HG03442 (cell line): ENCODE measurements around the gene MAGT1.
"Not testable (repeated sequence)": the region's sequence is repeated elsewhere in the genome, so short reads cannot be mapped to it uniquely, and the experiment has no call there.

Source experiments
- ATAC-seq: cut with Tn5 transposase; IDR thresholded peaks from one replicate; pipeline ENCODE4 v1.9.1; 2021; ENCODE audit warnings: mild to moderate bottlenecking, moderate library complexity; ENCODE audit not compliant: unreplicated experiment

The MAGT1 gene

DNA sequence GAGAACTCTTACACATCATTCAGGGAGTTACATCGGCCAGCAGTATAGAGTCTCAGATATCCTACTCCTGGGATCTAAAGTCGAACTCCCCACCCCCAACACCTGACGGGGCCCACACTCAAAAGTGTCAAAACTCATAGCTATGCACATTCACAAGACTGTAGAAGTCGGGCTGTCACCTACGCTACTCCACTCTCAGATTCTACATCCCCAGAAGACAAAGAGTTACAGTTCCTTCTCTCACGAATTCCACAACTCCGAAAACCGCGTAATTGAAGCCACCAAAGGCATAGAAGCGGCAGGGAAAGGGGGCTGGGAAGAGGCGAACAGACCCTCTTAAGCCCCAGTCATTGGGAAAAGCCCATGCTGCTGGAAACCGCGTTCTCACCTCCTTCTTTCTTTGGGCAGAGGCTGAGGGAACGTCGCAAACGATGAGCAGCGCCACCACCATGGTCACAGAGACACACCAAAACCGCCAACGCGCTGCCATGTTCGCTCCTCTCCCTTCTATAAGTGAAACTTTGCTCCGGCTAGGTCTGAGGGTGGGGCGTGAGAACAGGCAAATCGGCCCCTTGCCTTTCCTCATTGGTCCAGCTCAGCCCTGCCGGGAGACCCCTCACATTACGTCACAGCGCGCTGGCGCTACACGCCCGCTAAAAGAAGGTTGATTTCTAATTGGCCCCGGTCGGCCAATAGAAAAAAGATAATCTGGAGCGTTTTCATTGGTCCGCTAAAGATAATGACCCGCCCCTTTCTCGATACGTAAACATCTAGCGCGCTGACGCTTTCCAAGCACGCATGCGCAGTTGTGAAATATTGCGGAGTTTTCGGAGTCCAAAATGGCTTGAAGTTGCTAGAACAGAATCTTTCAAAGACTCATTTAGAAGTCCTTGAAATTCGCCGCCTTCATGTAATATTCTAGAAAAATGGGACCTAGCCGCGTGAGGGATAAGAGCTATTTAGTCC is at the start of gene MAGT1:
MAGT1 (minus strand) TSS at position 515 of the 966 bp plus-strand sequence; CDS start at position 490, 25 bp downstream.
- ATAC-seq = peak; percentile 93

DNA sequence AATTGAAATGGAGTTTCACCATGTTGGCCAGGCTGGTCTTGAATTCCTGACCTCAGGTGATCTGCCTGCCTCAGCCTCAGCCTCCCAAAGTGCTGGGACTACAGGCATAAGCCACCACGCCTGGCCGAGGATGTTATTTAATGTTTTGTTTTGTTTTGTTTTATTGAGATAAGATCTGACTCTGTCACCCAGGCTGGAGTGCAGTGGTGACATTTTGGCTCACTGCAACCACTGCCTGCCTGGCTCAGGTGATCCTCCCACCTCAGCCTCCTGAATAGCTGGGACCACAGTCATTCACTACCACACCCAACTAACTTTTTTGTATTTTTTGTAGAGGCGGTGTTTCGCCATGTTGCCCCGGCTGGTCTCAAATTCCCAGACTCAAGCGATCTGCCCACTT is 49.8 kb upstream of the MAGT1 start:
- ATAC-seq = not testable (repeated sequence)

DNA sequence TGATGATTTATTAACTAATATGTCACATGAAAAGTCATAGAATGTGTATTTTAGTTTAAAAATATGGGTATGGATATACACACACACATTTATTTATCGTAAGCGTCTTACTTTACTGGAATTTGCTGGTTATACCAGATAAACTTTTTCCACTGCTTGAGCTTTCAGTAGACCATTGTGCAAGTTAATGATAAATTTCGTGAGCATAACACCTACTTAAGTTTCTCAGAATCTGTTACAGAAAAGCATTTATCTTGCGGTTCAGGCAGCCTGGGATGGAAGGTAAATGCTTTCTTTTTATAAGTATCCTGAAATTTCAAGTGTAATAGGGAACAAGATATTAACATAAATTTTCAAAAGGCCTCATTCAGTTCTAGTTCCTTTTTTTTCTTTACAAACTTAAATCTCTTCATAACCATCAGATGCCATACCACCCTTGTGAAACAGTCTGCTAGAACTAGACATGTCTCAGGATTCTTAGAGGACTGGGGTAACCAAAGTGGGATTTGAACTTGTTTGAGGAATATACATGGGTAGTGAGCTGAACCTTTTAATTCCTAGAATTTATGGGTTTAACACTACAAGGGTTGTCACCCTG is 42.9 kb upstream of the MAGT1 start:
- ATAC-seq = no peak

GRCh38 chrX:77937291-77937690 is 42.1 kb upstream of the MAGT1 start:
- ATAC-seq = no peak

GRCh38 chrX:77936299-77936698 is 41.1 kb upstream of the MAGT1 start:
- no peak for ATAC-seq

GRCh38 chrX:77935886-77936285 is 40.7 kb upstream of the MAGT1 start:
- ATAC-seq = no peak

GRCh38 chrX:77930581-77930980 is 35.3 kb upstream of the MAGT1 start:
- ATAC-seq = no peak

DNA sequence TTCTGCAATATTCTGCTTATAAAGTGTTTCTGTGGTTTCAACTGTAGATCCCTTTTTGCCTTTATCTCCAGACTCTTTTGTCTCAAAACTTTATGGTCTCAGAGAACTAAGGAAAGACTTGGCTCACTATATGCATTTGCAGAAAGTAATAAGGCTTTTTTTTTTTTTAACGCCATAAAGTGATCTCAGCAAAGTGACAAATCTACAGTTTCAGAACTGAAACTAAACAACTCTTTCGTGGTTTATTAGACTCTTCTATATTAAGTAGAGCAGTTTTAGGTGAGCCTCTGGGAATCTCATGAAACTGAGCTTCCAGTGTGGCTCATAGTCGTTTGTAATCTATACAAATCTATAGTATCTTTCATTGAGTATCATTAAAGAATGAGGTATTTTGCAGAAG is 30.5 kb upstream of the MAGT1 start:
- ATAC-seq = no peak

GRCh38 chrX:77924320-77924859 is 29.2 kb upstream of the MAGT1 start:
- ATAC-seq = no peak

GRCh38 chrX:77922787-77923186 is 27.6 kb upstream of the MAGT1 start:
- no peak for ATAC-seq

GRCh38 chrX:77919370-77919769 is 24.1 kb upstream of the MAGT1 start:
- not testable (repeated sequence) for ATAC-seq

DNA sequence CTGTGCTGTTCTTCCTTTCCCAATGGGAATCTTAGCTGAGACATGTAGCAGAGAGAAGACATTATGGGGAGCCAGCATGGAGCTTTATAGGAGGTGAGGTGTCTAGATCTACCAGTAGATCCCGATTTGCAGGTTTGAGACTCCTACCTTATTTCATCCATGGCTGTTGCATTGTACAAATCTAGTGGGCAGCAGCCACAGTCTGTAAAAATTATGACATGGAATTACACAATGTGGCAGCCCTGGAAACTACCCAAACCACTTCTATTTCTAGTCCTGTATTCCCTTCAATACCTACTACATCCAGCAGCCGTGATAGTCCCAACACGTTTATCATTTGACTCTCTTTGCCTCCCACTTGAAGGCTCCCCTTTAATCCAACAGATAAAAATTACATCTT is 23.3 kb upstream of the MAGT1 start:
- ATAC-seq = no peak

GRCh38 chrX:77917294-77917933 is 22.2 kb upstream of the MAGT1 start:
- ATAC-seq = no peak

DNA sequence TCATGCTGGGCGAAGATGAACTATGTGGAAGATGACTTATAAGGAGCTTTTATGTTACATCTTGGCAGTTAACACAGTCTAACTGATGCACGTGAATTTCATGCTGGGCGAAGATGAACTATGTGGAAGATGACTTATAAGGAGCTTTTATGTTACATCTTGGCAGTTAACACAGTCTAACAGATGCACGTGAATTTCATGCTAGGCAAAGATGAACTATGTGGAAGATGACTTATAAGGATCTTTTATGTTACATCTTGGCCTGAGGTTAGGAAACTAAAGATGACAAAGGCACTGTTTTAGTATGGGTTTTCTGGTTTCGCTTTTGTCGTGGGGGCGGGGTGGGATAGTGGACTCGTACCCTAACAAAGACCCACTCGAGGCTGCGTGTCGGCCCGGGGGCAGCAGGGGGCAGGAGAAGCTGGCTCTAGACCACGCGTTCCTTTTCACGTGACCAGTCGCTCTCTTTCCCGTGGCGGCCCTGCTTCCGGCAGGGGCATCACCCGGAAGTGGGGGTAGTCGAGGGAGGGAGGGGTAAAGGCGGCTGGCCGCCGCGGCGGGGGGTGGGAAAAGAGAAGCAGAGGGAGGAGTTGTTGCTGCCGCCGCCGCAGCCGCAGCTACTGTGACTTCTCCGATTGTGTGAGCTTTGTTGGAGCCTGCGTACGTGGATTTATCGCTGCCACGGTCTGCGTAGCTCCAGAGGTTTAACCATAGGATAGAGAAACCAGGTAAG is 15.0 kb upstream of the MAGT1 start, which contains the start of gene ATP7A:
ATP7A (plus strand) TSS at position 586 of the 733 bp plus-strand sequence. CDS start 60,949 bp downstream, outside the sequence.
- ATAC-seq = peak; percentile 96

GRCh38 chrX:77901506-77901905 is 6.3 kb upstream of the MAGT1 start:
- no peak for ATAC-seq

- ATAC-seq = no peak
Observed at GRCh38 chrX:77900688-77901087, 5.5 kb upstream of the MAGT1 start.

- peak; percentile 61 for ATAC-seq
Observed at GRCh38 chrX:77899081-77899828, 4.0 kb upstream of the MAGT1 start, which contains the start of gene COX7B. COX7B (plus strand) TSS chrX:77899468; CDS start chrX:77899554, 86 bp downstream.

- no peak for ATAC-seq
Observed at GRCh38 chrX:77893713-77894112, 1.5 kb downstream of the MAGT1 start.

DNA sequence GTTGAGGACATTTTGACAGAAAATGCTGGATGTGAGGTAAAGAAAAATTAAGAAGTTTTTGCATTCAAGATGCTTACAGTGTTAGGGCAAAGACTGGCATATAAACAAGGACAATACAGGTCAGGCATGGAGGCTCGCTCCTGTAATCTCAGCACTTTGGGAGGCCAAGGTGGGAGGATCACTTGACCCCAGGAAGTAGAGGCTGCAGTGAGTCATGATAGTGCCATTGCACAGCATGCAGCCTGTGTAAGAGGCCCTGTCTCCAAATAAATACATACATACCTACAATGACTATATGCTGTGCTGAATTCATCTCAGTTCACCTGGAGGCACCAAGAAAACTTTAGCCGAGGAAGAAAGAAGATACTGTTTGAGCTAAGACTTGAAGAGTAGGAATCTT is 2.3 kb downstream of the MAGT1 start:
- no peak for ATAC-seq

- ATAC-seq = not testable (repeated sequence)
Observed at GRCh38 chrX:77881418-77881817, 13.8 kb downstream of the MAGT1 start.
